ENCODE results near the gene TMEM132D. TPM values are rescaled to one million over a fixed set of nuclear protein-coding genes. Genes with fewer than 3 reads are reported as not detected.
"Not testable (repeated sequence)": the region's sequence is repeated elsewhere in the genome, so short reads cannot be mapped to it uniquely, and the experiment has no call there.

TMEM132D gene
- polyA plus RNA-seq, 1 donor from 2014 or later, result 1.3 TPM

DNA sequence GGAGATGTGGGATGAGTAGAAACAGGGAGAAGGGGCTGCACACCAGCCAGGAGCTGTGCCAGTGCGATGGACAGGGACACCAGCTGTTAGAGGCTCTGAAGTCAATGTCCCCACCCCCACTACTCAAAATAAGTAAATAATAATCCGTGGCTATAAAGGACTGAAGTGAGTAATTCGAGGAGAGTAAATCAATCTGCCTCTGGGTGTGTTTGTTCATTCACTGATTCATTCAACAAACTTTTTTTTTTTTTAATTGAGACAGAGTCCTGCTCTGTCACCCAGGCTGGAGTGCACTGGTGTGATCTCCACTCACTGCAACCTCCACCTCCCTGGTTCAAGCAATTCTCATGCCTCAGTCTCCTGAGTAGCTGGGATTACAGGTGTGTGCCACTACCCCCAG, 363.6 kb downstream of the TMEM132D start:
- Histone ChIP-seq H2AFZ (ENCODE audit: low read depth, low read length) (no peak overlapping the region), H3K9me3 (ENCODE audit: low read length) (no peaks in the 10 kb centered on the region), H3K79me2 (replicated peaks; ENCODE audit: insufficient read depth, low read length) (no peaks in the 10 kb centered on the region), H3K4me2 (ENCODE audit: low read length) (no peak overlapping the region), H3K27ac (ENCODE audit: low read length) (no peak overlapping the region), H3K36me3 (ENCODE audit: insufficient read depth, low read length) (no peaks in the 10 kb centered on the region), H3K27me3 (ENCODE audit: insufficient read depth, low read depth, low read length) (no peaks in the 10 kb centered on the region), H3F3A (ENCODE audit: insufficient read depth, low read length, poor library complexity, severe bottlenecking) (no peaks in the 10 kb centered on the region), H3K9ac (ENCODE audit: low read length) (no peak overlapping the region), H3K4me3 (ENCODE audit: low read length) (no peak overlapping the region), H3K9me2 (ENCODE audit: insufficient read depth, low read length) (no peaks in the 10 kb centered on the region), H4K20me1 (ENCODE audit: insufficient read depth) (no peaks in the 10 kb centered on the region)
- TF ChIP-seq TAF1 (IDR thresholded peaks at IDR 0.05; ENCODE audit: low read depth), result no peak
- TF ChIP-seq MXI1 (conservative IDR thresholded peaks at IDR 0.05; ENCODE audit: poor library complexity, severe bottlenecking), result no peak
- TF ChIP-seq POLR2AphosphoS5 (IDR thresholded peaks at IDR 0.05), result no peak
- TF ChIP-seq EP300 (conservative IDR thresholded peaks at IDR 0.05; ENCODE audit: poor library complexity, severe bottlenecking), result no peak
- no peak for TF ChIP-seq RAD21 (conservative IDR thresholded peaks at IDR 0.05)
- TF ChIP-seq, protein P1, sequence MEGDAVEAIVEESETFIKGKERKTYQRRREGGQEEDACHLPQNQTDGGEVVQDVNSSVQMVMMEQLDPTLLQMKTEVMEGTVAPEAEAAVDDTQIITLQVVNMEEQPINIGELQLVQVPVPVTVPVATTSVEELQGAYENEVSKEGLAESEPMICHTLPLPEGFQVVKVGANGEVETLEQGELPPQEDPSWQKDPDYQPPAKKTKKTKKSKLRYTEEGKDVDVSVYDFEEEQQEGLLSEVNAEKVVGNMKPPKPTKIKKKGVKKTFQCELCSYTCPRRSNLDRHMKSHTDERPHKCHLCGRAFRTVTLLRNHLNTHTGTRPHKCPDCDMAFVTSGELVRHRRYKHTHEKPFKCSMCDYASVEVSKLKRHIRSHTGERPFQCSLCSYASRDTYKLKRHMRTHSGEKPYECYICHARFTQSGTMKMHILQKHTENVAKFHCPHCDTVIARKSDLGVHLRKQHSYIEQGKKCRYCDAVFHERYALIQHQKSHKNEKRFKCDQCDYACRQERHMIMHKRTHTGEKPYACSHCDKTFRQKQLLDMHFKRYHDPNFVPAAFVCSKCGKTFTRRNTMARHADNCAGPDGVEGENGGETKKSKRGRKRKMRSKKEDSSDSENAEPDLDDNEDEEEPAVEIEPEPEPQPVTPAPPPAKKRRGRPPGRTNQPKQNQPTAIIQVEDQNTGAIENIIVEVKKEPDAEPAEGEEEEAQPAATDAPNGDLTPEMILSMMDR (IDR thresholded peaks at IDR 0.05; ENCODE audit: poor library complexity, severe bottlenecking), result no peak
- no peak for TF ChIP-seq EZH2 (IDR thresholded peaks at IDR 0.05; ENCODE audit: borderline replicate concordance, insufficient read depth, low read length, poor library complexity, severe bottlenecking)

DNA sequence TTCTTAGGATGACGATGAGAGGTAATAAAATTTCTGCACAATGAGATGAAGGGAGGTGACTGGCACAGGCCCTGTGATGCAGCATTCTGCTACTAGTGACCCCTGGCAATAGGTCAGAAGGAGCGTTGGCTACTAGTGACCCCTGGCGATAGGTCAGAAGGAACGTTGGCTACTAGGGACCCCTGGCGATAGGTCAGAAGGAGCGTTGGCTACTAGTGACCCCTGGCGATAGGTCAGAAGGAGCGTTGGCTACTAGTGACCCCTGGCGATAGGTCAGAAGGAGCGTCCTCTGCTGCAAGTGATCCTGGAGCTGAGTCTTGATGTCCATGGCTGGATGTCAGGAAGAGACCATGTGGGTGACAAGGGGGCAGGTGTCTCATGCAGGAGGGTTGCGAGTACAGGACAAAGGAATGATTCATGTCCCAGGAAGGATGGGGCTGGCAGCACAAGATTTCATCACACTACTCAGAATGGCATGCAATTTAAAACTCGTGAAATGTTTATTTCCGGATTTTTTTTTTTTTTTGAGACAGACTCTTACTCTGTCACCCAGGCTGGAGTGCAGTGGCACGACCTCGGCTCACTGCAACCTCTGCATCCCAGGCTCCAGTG, 365.0 kb downstream of the TMEM132D start:
- H2AFZ ChIP-seq (ENCODE audit: low read depth, low read length); H3K27ac ChIP-seq (ENCODE audit: low read length); H3K79me2 ChIP-seq (replicated peaks; ENCODE audit: insufficient read depth, low read length); H3K36me3 ChIP-seq (ENCODE audit: insufficient read depth, low read length); H3K9me2 ChIP-seq (ENCODE audit: insufficient read depth, low read length); H3K4me2 ChIP-seq (ENCODE audit: low read length); H3K9me3 ChIP-seq (ENCODE audit: low read length); H3F3A ChIP-seq (ENCODE audit: insufficient read depth, low read length, poor library complexity, severe bottlenecking); H3K9ac ChIP-seq (ENCODE audit: low read length); H4K20me1 ChIP-seq (ENCODE audit: insufficient read depth); H3K4me3 ChIP-seq (ENCODE audit: low read length); H3K27me3 ChIP-seq (ENCODE audit: insufficient read depth, low read depth, low read length): not testable (repeated sequence)

DNA sequence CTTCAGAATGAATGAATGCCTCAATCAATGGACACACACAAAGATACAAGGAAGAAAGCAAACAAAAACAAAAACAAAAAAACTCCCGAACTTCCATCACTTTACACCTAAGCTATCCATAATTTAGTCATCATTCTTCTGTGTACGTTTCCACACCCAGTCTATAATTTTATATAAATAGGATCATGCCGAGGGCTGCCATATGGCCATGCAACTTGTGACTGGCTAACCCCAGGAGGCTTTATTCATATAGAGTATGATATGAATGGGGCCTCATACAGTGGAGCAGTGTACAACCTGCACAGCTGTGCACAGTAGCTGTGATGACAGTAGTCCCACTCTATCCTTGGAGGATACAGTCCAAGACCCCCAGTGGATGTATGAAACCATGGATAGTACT, 365.7 kb downstream of the TMEM132D start:
- H2AFZ ChIP-seq (ENCODE audit: low read depth, low read length), result no peak overlapping the region
- H3K27me3 ChIP-seq (ENCODE audit: insufficient read depth, low read depth, low read length), result no peaks in the 10 kb centered on the region
- H3K36me3 ChIP-seq (ENCODE audit: insufficient read depth, low read length), result no peaks in the 10 kb centered on the region
- no peaks in the 10 kb centered on the region for H3F3A ChIP-seq (ENCODE audit: insufficient read depth, low read length, poor library complexity, severe bottlenecking)
- no peak overlapping the region for H3K4me3 ChIP-seq (ENCODE audit: low read length)
- H3K79me2 ChIP-seq (replicated peaks; ENCODE audit: insufficient read depth, low read length), result no peaks in the 10 kb centered on the region
- H3K9ac ChIP-seq (ENCODE audit: low read length), result no peak overlapping the region
- no peaks in the 10 kb centered on the region for H4K20me1 ChIP-seq (ENCODE audit: insufficient read depth)
- no peak for TF ChIP-seq SMC3 (conservative IDR thresholded peaks at IDR 0.05; ENCODE audit: poor library complexity)
- TF ChIP-seq RAD21 (conservative IDR thresholded peaks at IDR 0.05), result no peak
- TF ChIP-seq, protein P2, sequence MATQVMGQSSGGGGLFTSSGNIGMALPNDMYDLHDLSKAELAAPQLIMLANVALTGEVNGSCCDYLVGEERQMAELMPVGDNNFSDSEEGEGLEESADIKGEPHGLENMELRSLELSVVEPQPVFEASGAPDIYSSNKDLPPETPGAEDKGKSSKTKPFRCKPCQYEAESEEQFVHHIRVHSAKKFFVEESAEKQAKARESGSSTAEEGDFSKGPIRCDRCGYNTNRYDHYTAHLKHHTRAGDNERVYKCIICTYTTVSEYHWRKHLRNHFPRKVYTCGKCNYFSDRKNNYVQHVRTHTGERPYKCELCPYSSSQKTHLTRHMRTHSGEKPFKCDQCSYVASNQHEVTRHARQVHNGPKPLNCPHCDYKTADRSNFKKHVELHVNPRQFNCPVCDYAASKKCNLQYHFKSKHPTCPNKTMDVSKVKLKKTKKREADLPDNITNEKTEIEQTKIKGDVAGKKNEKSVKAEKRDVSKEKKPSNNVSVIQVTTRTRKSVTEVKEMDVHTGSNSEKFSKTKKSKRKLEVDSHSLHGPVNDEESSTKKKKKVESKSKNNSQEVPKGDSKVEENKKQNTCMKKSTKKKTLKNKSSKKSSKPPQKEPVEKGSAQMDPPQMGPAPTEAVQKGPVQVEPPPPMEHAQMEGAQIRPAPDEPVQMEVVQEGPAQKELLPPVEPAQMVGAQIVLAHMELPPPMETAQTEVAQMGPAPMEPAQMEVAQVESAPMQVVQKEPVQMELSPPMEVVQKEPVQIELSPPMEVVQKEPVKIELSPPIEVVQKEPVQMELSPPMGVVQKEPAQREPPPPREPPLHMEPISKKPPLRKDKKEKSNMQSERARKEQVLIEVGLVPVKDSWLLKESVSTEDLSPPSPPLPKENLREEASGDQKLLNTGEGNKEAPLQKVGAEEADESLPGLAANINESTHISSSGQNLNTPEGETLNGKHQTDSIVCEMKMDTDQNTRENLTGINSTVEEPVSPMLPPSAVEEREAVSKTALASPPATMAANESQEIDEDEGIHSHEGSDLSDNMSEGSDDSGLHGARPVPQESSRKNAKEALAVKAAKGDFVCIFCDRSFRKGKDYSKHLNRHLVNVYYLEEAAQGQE (IDR thresholded peaks at IDR 0.05; ENCODE audit: borderline replicate concordance), result no peak
- no peak for TF ChIP-seq MXI1 (conservative IDR thresholded peaks at IDR 0.05; ENCODE audit: poor library complexity, severe bottlenecking)
- no peak overlapping the region for H3K27ac ChIP-seq (ENCODE audit: low read length)
- H3K4me2 ChIP-seq (ENCODE audit: low read length), result no peak overlapping the region
- H3K9me2 ChIP-seq (ENCODE audit: insufficient read depth, low read length), result no peaks in the 10 kb centered on the region
- H3K9me3 ChIP-seq (ENCODE audit: low read length), result no peaks in the 10 kb centered on the region

Data from neural cell (in vitro differentiated cells).